HepG2 (cell line): Measurements from ENCODE around the gene A1CF.

ENCODE experiments used
- CEBPZ ChIP-seq: IDR thresholded peaks from 2 replicates; pipeline ENCODE4 v1.6.1; 2012; ENCODE audit warnings: low read length, improper control_type of control experiment
- CTCF ChIP-seq: sonication (generic); formaldehyde crosslinking; IDR thresholded peaks from 2 replicates; pipeline ENCODE4 v1.5.0; 2020; ENCODE audit warnings: mild to moderate bottlenecking, missing genetic modification reagents, moderate library complexity
- DPF2 ChIP-seq: sonication (generic); formaldehyde crosslinking; IDR thresholded peaks from 2 replicates; pipeline ENCODE4 v1.4.0; 2020; ENCODE audit warnings: mild to moderate bottlenecking, low read depth, missing genetic modification reagents, borderline replicate concordance
- ELF4 ChIP-seq: sonication (generic); formaldehyde crosslinking; IDR thresholded peaks from 2 replicates; pipeline ENCODE4 v1.5.0; 2020; ENCODE audit warnings: missing genetic modification reagents, mild to moderate bottlenecking, moderate library complexity, borderline replicate concordance
- ETV6 ChIP-seq: sonication (generic); formaldehyde crosslinking; conservative IDR thresholded peaks from 2 replicates; pipeline ENCODE4 v1.4.0; 2020; ENCODE audit warnings: missing genetic modification reagents
- FOXA3 ChIP-seq: IDR thresholded peaks from 2 replicates; pipeline ENCODE4 v1.6.1; 2016; ENCODE audit warnings: missing genetic modification reagents, missing compliant biosample characterization
- JUND ChIP-seq: sonication (generic); formaldehyde crosslinking; IDR thresholded peaks from 2 replicates; pipeline ENCODE4 v1.8.0; 2022; ENCODE audit warnings: mild to moderate bottlenecking, missing genetic modification reagents
- MBNL3 ChIP-seq: fragments of 250-450 bp; sonication (Bioruptor Pico); conservative IDR thresholded peaks from 2 replicates; pipeline ENCODE4 v1.8.0; 2022; ENCODE audit warnings: mild to moderate bottlenecking, inconsistent platforms
- PCBP2 ChIP-seq: fragments of 200-400 bp; formaldehyde crosslinking; optimal IDR thresholded peaks from 2 replicates; pipeline ENCODE3; 2018; ENCODE audit warnings: low read length, low read depth; ENCODE audit not compliant: poor library complexity, severe bottlenecking
- RAD21 ChIP-seq: fragments of 450-650 bp; formaldehyde crosslinking; IDR thresholded peaks from 2 replicates; pipeline ENCODE4 v1.5.0; 2020; ENCODE audit warnings: mild to moderate bottlenecking
- TOE1 ChIP-seq: sonication (generic); formaldehyde crosslinking; IDR thresholded peaks from 2 replicates; pipeline ENCODE4 v1.4.0; 2020; ENCODE audit warnings: mild to moderate bottlenecking, missing genetic modification reagents
- XRCC5 ChIP-seq: fragments of 200-400 bp; formaldehyde crosslinking; optimal IDR thresholded peaks from 2 replicates; pipeline ENCODE3; 2017; ENCODE audit warnings: mild to moderate bottlenecking, low read length
- ZNF431 ChIP-seq: sonication (generic); formaldehyde crosslinking; IDR thresholded peaks from 2 replicates; pipeline ENCODE4 v1.9.0; 2022; ENCODE audit warnings: missing genetic modification reagents, low read depth, mild to moderate bottlenecking, borderline replicate concordance

GRCh38 chr10:50832171-50832751, 53.2 kb downstream of the A1CF start:
- TF ChIP-seq CTCF (no peak), ELF4 (no peak), PCBP2 (no peak), RAD21 (CRISPR knock-in tag) (no peak), XRCC5 (no peak), MBNL3 (no peak), ZNF431 (no peak), DPF2 (CRISPR knock-in tag) (no peak), FOXA3 (no peak), TOE1 (CRISPR knock-in tag) (no peak), JUND (no peak), ETV6 (CRISPR knock-in tag) (no peak), CEBPZ (no peak)
